Right renal pelvis (tissue), 4 donors: ENCODE data around the gene SYNE1. TPM values are rescaled to one million over a fixed set of nuclear protein-coding genes. Genes with fewer than 3 reads are reported as not detected.
"Not testable (repeated sequence)": the region's sequence is repeated elsewhere in the genome, so short reads cannot be mapped to it uniquely, and the experiment has no call there.

ENCODE experiments used
- DNase-seq, 4 donors: peaks; one replicate each; pipeline ENCODE4 v3.0.0-alpha.2; 2013; ENCODE audit warnings: low read depth in 4 of 4, low spot score in 3 of 4, missing footprints in 1 of 4
- polyA plus RNA-seq, 4 donors: library from polyadenylated mRNA; unstranded; fragments of 120-200 nt; gene quantifications; one replicate each; pipeline ENCODE4 v1.2.1, GENCODE V29; 2013; ENCODE audit not compliant: insufficient read length in 4 of 4

Gene SYNE1
- polyA plus RNA-seq, 4 donors: 88.3 to 96.9 (median 91.8) TPM

DNA sequence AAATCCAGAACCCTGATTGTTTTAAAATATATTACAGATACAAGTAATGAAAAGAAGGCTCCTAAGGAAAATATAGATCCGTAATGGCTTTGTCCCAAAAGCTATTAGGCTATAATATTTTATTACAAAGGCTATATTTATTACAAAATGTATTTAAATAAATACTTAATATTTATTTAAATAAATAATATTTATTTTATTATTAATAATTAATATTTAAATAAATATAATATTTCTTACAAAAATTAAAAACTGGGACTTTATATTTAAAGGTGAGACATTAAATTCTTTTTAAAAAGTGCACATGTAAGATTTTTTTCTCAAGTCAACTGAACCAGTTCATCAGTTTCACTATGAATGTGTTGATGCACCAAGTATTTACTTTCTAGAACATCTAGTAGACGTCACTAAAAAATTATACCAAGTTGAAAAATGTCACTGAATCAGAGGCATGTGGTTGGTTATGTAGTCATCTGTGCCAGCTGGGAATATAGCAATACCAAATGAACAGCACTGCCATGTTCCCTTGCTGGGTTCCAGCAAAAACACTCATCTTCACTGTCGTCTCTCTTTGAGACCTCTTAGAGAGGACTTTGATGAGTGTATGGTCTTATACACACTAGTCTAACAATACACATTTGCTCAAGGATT lies 550.8 kb downstream of the SYNE1 start:
- DNase-seq: no peak

DNA sequence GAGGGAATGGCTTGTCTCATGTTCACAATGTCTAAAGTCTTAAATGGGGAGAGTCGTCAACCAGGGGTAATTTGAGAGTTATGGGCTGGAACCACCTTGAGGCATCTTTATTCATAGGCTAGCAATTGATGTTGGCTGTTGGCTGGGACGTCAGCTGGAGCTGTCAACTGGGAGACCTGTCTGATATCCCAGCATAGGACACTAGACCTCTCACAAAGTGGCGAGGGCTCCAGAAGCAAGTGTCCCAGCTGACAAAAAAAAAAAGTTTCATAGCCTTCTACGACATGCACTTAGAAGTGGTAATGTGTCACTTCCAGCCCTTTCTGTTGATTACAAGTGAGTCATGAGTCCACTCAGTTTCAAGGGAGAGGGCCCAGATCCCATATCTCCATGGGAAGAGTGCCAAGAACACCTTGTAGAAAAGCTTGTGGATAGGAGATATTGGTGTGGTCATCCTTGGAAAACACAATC lies 551.7 kb downstream of the SYNE1 start:
- peak in 1 of 4 donors; percentile 10 for DNase-seq

DNA sequence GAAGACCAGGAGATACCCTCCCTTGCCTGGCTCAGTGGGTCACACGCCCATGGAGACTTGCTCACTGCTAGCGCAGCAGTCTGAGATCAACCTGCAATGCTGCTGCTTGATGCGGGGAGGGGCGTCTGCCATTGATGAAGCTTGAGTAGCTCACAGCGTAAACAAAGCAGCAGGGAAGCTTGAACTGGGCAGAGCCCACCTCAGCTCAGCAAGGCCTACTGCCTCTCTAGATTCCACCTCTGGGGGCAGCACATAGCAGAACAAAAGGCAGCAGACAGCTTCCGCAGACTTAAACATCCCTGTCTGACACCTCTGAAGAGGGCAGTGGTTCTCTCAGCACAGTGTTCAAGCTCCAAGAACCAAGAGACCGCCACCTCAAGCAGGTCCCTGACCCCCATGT lies 558.4 kb downstream of the SYNE1 start:
- DNase-seq: no peak

DNA sequence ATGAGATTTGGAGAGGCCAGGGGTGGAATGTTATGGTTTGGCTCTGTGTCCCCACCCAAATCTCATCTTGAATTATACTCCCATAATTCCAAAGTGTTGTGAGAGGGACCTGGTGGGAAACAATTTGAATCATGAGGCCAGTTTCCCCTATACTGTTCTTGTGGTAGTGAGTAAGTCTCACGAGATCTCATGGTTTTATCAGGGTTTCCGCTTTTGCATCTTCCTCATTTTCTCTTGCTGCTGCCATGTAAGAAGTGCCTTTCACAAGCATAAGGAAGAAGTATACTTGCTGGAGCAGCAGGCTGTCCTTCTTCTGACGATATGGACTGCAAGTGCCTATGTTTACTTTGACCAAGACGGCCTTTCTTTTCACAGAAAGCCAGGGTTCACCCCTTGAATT lies 559.2 kb downstream of the SYNE1 start:
- no peak for DNase-seq

DNA sequence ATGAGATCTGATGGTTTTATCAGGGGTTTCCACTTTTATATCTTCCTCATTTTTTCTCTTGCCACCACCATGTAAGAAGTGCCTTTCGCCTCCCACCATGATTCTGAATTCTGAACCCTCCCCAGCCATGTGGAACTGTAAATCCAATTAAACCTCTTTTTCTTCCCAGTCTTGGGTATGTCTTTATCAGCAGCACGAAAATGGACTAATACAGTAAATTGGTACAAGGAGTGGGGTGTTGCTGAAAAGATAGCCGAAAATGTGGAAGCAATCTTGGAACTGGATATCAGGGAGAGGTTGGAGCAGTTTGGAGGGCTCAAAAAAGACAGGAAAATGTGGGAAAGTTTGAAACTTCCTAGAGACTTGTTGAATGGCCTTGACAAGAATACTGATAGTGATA lies 560.9 kb downstream of the SYNE1 start:
- DNase-seq: not testable (repeated sequence)

DNA sequence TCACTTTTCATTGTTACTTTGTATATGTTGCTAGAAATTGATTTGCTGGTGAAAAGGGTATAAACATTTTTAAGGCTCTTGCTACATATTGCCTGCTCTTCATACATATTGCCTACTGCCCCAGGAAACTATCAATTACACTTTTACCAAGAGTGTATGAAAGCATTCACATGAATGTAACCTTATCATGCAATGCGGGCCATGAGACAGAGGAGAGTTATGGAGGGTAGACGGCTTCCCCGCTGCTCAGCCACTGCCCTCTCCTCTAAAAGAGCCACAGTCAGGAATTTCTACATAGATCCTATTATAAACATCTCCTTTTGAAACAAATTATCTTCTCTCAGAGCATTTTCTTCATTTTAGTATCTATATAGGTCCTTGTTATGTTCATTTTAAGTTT lies 565.3 kb downstream of the SYNE1 start:
- no peak for DNase-seq

Other genes with a start within 250 kb of the SYNE1 start
- 10 to 100 TPM; 16.3 to 22.4 (median 19.7) TPM for gene MYCT1, start 60.5 kb upstream of the SYNE1 start, polyA plus RNA-seq
- gene VIP, start 113.4 kb upstream of the SYNE1 start, polyA plus RNA-seq: 1 to 10 TPM in 1 of 4 donors, under 1 TPM in 3; 0.66 to 1.2 (median 0.75) TPM